ENCODE measurements around the gene TUBB6.

GRCh38 chr18:12291690-12292089, 16.4 kb upstream of the TUBB6 start:
- TF ChIP-seq IRF1 (CRISPR knock-in tag; IDR thresholded peaks at IDR 0.05) (no peak), CTCF (IDR thresholded peaks at IDR 0.05) (no peak)

Measured in WTC11 (cell line).